K562 treated with DMSO at 1 percent for 24 hours (cell line): Measurements from ENCODE around the gene NDUFA8. TPM values are rescaled to one million over a fixed set of nuclear protein-coding genes. Genes with fewer than 3 reads are reported as not detected.

Experiments used
- total RNA-seq: library from RNA; unstranded; fragments of 300-600 nt; gene quantifications from 2 replicates; pipeline ENCODE4 v1.2.3, GENCODE V29; 2022; ENCODE audit warnings: low read depth; ENCODE audit not compliant: insufficient read depth

The NDUFA8 gene
- 198 and 228 TPM in 2 replicates for total RNA-seq

GRCh38 chr9:122159026-122159924 is at the start of gene NDUFA8, which contains the start of gene MORN5:
Gene NDUFA8 (minus strand): TSS chr9:122159779. CDS start chr9:122159677, 102 bp downstream.
Gene MORN5 (plus strand): TSS chr9:122159908. CDS start chr9:122159973, 65 bp downstream.

Other genes with a start within 250 kb of the NDUFA8 start
- 5.2 and 5.5 TPM in 2 replicates for gene TTLL11, start 66.5 kb downstream of the NDUFA8 start, total RNA-seq
- not detected in 2 replicates for gene MORN5, start 129 bp upstream of the NDUFA8 start, total RNA-seq
- 5.8 and 7.0 TPM in 2 replicates for gene LHX6, start 69.2 kb upstream of the NDUFA8 start, total RNA-seq
- 7.3 and 11.1 TPM in 2 replicates for gene RBM18, start 105.1 kb upstream of the NDUFA8 start, total RNA-seq
- 12.7 and 16.6 TPM in 2 replicates for gene MRRF, start 105.1 kb upstream of the NDUFA8 start, total RNA-seq
- 22.7 and 26.1 TPM in 2 replicates for gene PTGS1, start 211.2 kb upstream of the NDUFA8 start, total RNA-seq